HepG2 (cell line): ENCODE measurements around the gene RAD9A. TPM values are rescaled to one million over a fixed set of nuclear protein-coding genes. Genes with fewer than 3 reads are reported as not detected.

ENCODE experiments used
- polyA plus RNA-seq, 8 experiments: library from polyadenylated mRNA; depleted of rRNA in 3 of 8; stranded (reverse) in 7 of 8; unstranded in 1 of 8; fragments of >200 nt; fragmentation: Illumina TruSeq in 4 of 8; extraction: Trizol in 4 of 8; gene quantifications; 2 replicates each; pipeline versions ENCODE4 v1.2.1 to v1.2.3, GENCODE V29; 2011 to 2016; ENCODE audit warnings: low read depth in 4 of 8, missing spikeins in 1 of 8, mixed read lengths in 1 of 8; ENCODE audit not compliant: insufficient read depth in 1 of 8
- small RNA-seq, 3 experiments: library from RNA; depleted of rRNA; stranded (forward); fragments of <200 nt; gene quantifications; one replicate each; pipeline ENCODE3, GENCODE V24; 2012; ENCODE audit warnings: low read depth in 2 of 3, low replicate concordance in 1 of 3; ENCODE audit not compliant: insufficient read length in 3 of 3, insufficient read depth in 2 of 3
- total RNA-seq, 5 experiments: library from RNA; depleted of rRNA; stranded (reverse); fragments of >200 nt; fragmentation: Illumina TruSeq; extraction: Trizol; gene quantifications; 2 replicates each; pipeline ENCODE4 v1.2.3, GENCODE V29; 2016; ENCODE audit warnings: low read depth in 1 of 5

Gene RAD9A
- total and polyA plus RNA-seq, 2 of the 13 experiments (the other 11 are each of a cell fraction or from before 2014, with no cell fraction given): 10.1 to 15.7 TPM

Small RNA genes lying within 50 kb of the gene (small RNA-seq; reads per million reads assigned to genes)
- gene RN7SKP239 (0 reads per million in 3 experiments), gene RNU6-1238P (0 reads per million in 3 experiments)

Other genes starting within 250 kb of the RAD9A start
- 26.3 and 31.3 TPM in 2 replicates for gene GRK2, start 125.5 kb upstream of the RAD9A start, total RNA-seq (2016; rRNA removed; fragmentation: Illumina TruSeq; extraction: Trizol)
- gene GRK2, start 125.5 kb upstream of the RAD9A start, polyA plus RNA-seq (2011; rRNA removed): 42.4 and 66.8 TPM in 2 replicates
- gene ANKRD13D, start 102.7 kb upstream of the RAD9A start, total RNA-seq (2016; rRNA removed; fragmentation: Illumina TruSeq; extraction: Trizol): 4.8 and 18.6 TPM in 2 replicates
- gene ANKRD13D, start 102.7 kb upstream of the RAD9A start, polyA plus RNA-seq (2011; rRNA removed): 27.3 and 35.5 TPM in 2 replicates
- gene SSH3, start 88.5 kb upstream of the RAD9A start, total RNA-seq (2016; rRNA removed; fragmentation: Illumina TruSeq; extraction: Trizol): 7.5 and 12.4 TPM in 2 replicates
- 18.6 and 18.8 TPM in 2 replicates for gene SSH3, start 88.5 kb upstream of the RAD9A start, polyA plus RNA-seq (2011; rRNA removed)
- 10.5 and 10.9 TPM in 2 replicates for gene POLD4, start 38.4 kb upstream of the RAD9A start, total RNA-seq (2016; rRNA removed; fragmentation: Illumina TruSeq; extraction: Trizol)
- gene POLD4, start 38.4 kb upstream of the RAD9A start, polyA plus RNA-seq (2011; rRNA removed): 27.4 and 35.1 TPM in 2 replicates
- gene CLCF1, start 18.4 kb upstream of the RAD9A start, total RNA-seq (2016; rRNA removed; fragmentation: Illumina TruSeq; extraction: Trizol): 0.48 and 0.49 TPM in 2 replicates
- gene CLCF1, start 18.4 kb upstream of the RAD9A start, polyA plus RNA-seq (2011; rRNA removed): 0.78 and 0.80 TPM in 2 replicates
- 170 and 188 TPM in 2 replicates for gene PPP1CA, start 9.9 kb downstream of the RAD9A start, total RNA-seq (2016; rRNA removed; fragmentation: Illumina TruSeq; extraction: Trizol)
- 149 and 173 TPM in 2 replicates for gene PPP1CA, start 9.9 kb downstream of the RAD9A start, polyA plus RNA-seq (2011; rRNA removed)
- 0.81 and 1.0 TPM in 2 replicates for gene TBC1D10C, start 12.1 kb downstream of the RAD9A start, total RNA-seq (2016; rRNA removed; fragmentation: Illumina TruSeq; extraction: Trizol)
- 1.8 and 2.8 TPM in 2 replicates for gene TBC1D10C, start 12.1 kb downstream of the RAD9A start, polyA plus RNA-seq (2011; rRNA removed)
- gene CARNS1, start 23.7 kb downstream of the RAD9A start, total RNA-seq (2016; rRNA removed; fragmentation: Illumina TruSeq; extraction: Trizol): not detected in 2 replicates
- gene CARNS1, start 23.7 kb downstream of the RAD9A start, polyA plus RNA-seq (2011; rRNA removed): 0.01 TPM in 1 of 2 replicates, not detected in the other
- 35.3 and 54.8 TPM in 2 replicates for gene RPS6KB2, start 36.5 kb downstream of the RAD9A start, total RNA-seq (2016; rRNA removed; fragmentation: Illumina TruSeq; extraction: Trizol)
- 52.9 and 59.2 TPM in 2 replicates for gene RPS6KB2, start 36.5 kb downstream of the RAD9A start, polyA plus RNA-seq (2011; rRNA removed)
- gene PTPRCAP, start 45.7 kb downstream of the RAD9A start, total RNA-seq (2016; rRNA removed; fragmentation: Illumina TruSeq; extraction: Trizol): 0.46 and 0.60 TPM in 2 replicates
- gene PTPRCAP, start 45.7 kb downstream of the RAD9A start, polyA plus RNA-seq (2011; rRNA removed): 0.56 and 0.70 TPM in 2 replicates
- gene CORO1B, start 51.5 kb downstream of the RAD9A start, total RNA-seq (2016; rRNA removed; fragmentation: Illumina TruSeq; extraction: Trizol): 32.2 and 32.9 TPM in 2 replicates
- 33.8 and 48.8 TPM in 2 replicates for gene CORO1B, start 51.5 kb downstream of the RAD9A start, polyA plus RNA-seq (2011; rRNA removed)
- gene GPR152, start 60.7 kb downstream of the RAD9A start, total RNA-seq (2016; rRNA removed; fragmentation: Illumina TruSeq; extraction: Trizol): not detected in 2 replicates
- not detected in 2 replicates for gene GPR152, start 60.7 kb downstream of the RAD9A start, polyA plus RNA-seq (2011; rRNA removed)
- not detected in 2 replicates for gene CABP4, start 63.4 kb downstream of the RAD9A start, total RNA-seq (2016; rRNA removed; fragmentation: Illumina TruSeq; extraction: Trizol)
- not detected in 2 replicates for gene CABP4, start 63.4 kb downstream of the RAD9A start, polyA plus RNA-seq (2011; rRNA removed)
- 5.1 and 6.9 TPM in 2 replicates for gene TMEM134, start 77.3 kb downstream of the RAD9A start, total RNA-seq (2016; rRNA removed; fragmentation: Illumina TruSeq; extraction: Trizol)
- gene TMEM134, start 77.3 kb downstream of the RAD9A start, polyA plus RNA-seq (2011; rRNA removed): 26.9 and 36.5 TPM in 2 replicates
- gene AIP, start 91.0 kb downstream of the RAD9A start, total RNA-seq (2016; rRNA removed; fragmentation: Illumina TruSeq; extraction: Trizol): 51.8 and 54.7 TPM in 2 replicates
- 110 and 113 TPM in 2 replicates for gene AIP, start 91.0 kb downstream of the RAD9A start, polyA plus RNA-seq (2011; rRNA removed)
- 7.7 and 8.5 TPM in 2 replicates for gene PITPNM1, start 113.4 kb downstream of the RAD9A start, total RNA-seq (2016; rRNA removed; fragmentation: Illumina TruSeq; extraction: Trizol)
- gene PITPNM1, start 113.4 kb downstream of the RAD9A start, polyA plus RNA-seq (2011; rRNA removed): 8.2 and 9.4 TPM in 2 replicates
- 19.7 and 23.2 TPM in 2 replicates for gene CDK2AP2, start 116.2 kb downstream of the RAD9A start, total RNA-seq (2016; rRNA removed; fragmentation: Illumina TruSeq; extraction: Trizol)
- 15.0 and 15.2 TPM in 2 replicates for gene CDK2AP2, start 116.2 kb downstream of the RAD9A start, polyA plus RNA-seq (2011; rRNA removed)
- gene CABP2, start 131.5 kb downstream of the RAD9A start, total RNA-seq (2016; rRNA removed; fragmentation: Illumina TruSeq; extraction: Trizol): not detected in 2 replicates
- not detected in 2 replicates for gene CABP2, start 131.5 kb downstream of the RAD9A start, polyA plus RNA-seq (2011; rRNA removed)
- not detected in 2 replicates for gene GSTP1, start 191.8 kb downstream of the RAD9A start, total RNA-seq (2016; rRNA removed; fragmentation: Illumina TruSeq; extraction: Trizol)
- 0.33 TPM in 1 of 2 replicates, not detected in the other for gene GSTP1, start 191.8 kb downstream of the RAD9A start, polyA plus RNA-seq (2011; rRNA removed)
- gene NDUFV1, start 214.9 kb downstream of the RAD9A start, total RNA-seq (2016; rRNA removed; fragmentation: Illumina TruSeq; extraction: Trizol): 137 and 140 TPM in 2 replicates
- gene NDUFV1, start 214.9 kb downstream of the RAD9A start, polyA plus RNA-seq (2011; rRNA removed): 88.9 and 92.4 TPM in 2 replicates
- gene NUDT8, start 238.0 kb downstream of the RAD9A start, total RNA-seq (2016; rRNA removed; fragmentation: Illumina TruSeq; extraction: Trizol): 18.0 and 25.8 TPM in 2 replicates
- 6.7 and 7.8 TPM in 2 replicates for gene NUDT8, start 238.0 kb downstream of the RAD9A start, polyA plus RNA-seq (2011; rRNA removed)
- 0.17 and 0.27 TPM in 2 replicates for gene TBX10, start 247.8 kb downstream of the RAD9A start, total RNA-seq (2016; rRNA removed; fragmentation: Illumina TruSeq; extraction: Trizol)
- 1.7 and 3.1 TPM in 2 replicates for gene TBX10, start 247.8 kb downstream of the RAD9A start, polyA plus RNA-seq (2011; rRNA removed)